OCI-LY1 (cell line): ENCODE results near the gene RPGRIP1L.

Experiments
- H2AFZ ChIP-seq: fragments of 200-600 bp; sonication (generic), shearing (Covaris generic); 2 replicates; pipeline ENCODE4 v1.6.0; 2014; ENCODE audit warnings: antibody characterized with exemption, mild to moderate bottlenecking, low read length
- H3F3A ChIP-seq: fragments of 200-600 bp; sonication (generic), shearing (Covaris generic); 2 replicates; pipeline ENCODE4 v1.6.0; 2014; ENCODE audit warnings: mild to moderate bottlenecking, antibody characterized with exemption, low read length, moderate library complexity; ENCODE audit not compliant: insufficient read depth
- H3K27ac ChIP-seq: fragments of 200-600 bp; sonication (generic); 2 replicates; pipeline ENCODE4 v1.5.1; 2014; ENCODE audit warnings: low read length, mixed run types, mild to moderate bottlenecking, low read depth; ENCODE audit not compliant: poor library complexity, severe bottlenecking
- H3K27me3 ChIP-seq: fragments of 200-600 bp; sonication (generic); 2 replicates; pipeline ENCODE4 v1.6.0; 2014; ENCODE audit warnings: antibody characterized with exemption, mild to moderate bottlenecking, low read length, moderate library complexity; ENCODE audit not compliant: insufficient read depth
- H3K36me3 ChIP-seq: fragments of 200-600 bp; sonication (generic); 2 replicates; pipeline ENCODE4 v1.6.1; 2014; ENCODE audit warnings: mild to moderate bottlenecking, antibody characterized with exemption, low read length, moderate library complexity, mixed read lengths; ENCODE audit not compliant: insufficient read depth
- H3K4me1 ChIP-seq: fragments of 200-600 bp; sonication (generic); 2 replicates; pipeline ENCODE4 v1.5.1; 2014; ENCODE audit warnings: mild to moderate bottlenecking, low read length, moderate library complexity; ENCODE audit not compliant: insufficient read depth, severe bottlenecking
- H3K4me2 ChIP-seq: fragments of 200-600 bp; sonication (generic), shearing (Covaris generic); 2 replicates; pipeline ENCODE4 v1.6.1; 2014; ENCODE audit warnings: low read length
- H3K4me3 ChIP-seq: fragments of 200-600 bp; sonication (generic); 2 replicates; pipeline ENCODE4 v1.5.1; 2014; ENCODE audit warnings: low read length, low read depth, mild to moderate bottlenecking, mixed read lengths; ENCODE audit not compliant: poor library complexity, severe bottlenecking
- H3K79me2 ChIP-seq: fragments of 200-600 bp; shearing (Covaris generic); 2 replicates; pipeline ENCODE4 v1.6.1; 2016; ENCODE audit warnings: mixed run types, low read length, mixed read lengths; ENCODE audit not compliant: insufficient read depth
- H3K9ac ChIP-seq: fragments of 200-600 bp; sonication (generic), shearing (Covaris generic); 2 replicates; pipeline ENCODE4 v1.6.1; 2014; ENCODE audit warnings: mild to moderate bottlenecking, low read length, mixed read lengths
- H3K9me2 ChIP-seq: fragments of 200-600 bp; sonication (generic), shearing (Covaris generic); 2 replicates; pipeline ENCODE4 v1.6.1; 2014; ENCODE audit warnings: low read depth, mild to moderate bottlenecking, low read length, mixed read lengths
- H3K9me3 ChIP-seq: fragments of 200-600 bp; shearing (Covaris generic); 2 replicates; pipeline ENCODE4 v1.6.1; 2014; ENCODE audit warnings: low read length, mixed read lengths
- H4K20me1 ChIP-seq: fragments of 200-600 bp; sonication (generic), shearing (Covaris generic); 2 replicates; pipeline ENCODE4 v1.6.0; 2016; ENCODE audit warnings: mild to moderate bottlenecking, low read length; ENCODE audit not compliant: insufficient read depth
- CTCF ChIP-seq: fragments of 200-600 bp; sonication (generic), shearing (Covaris generic); IDR thresholded peaks from 2 replicates; pipeline ENCODE4 v1.5.1; 2017; ENCODE audit warnings: mild to moderate bottlenecking, antibody characterized with exemption, low read length, moderate library complexity, mixed read lengths
- EZH2 ChIP-seq: fragments of 200-600 bp; sonication (generic), shearing (Covaris generic); IDR thresholded peaks from 2 replicates; pipeline ENCODE4 v1.8.0; 2017; ENCODE audit warnings: borderline replicate concordance, mixed run types, mild to moderate bottlenecking, antibody characterized with exemption, low read length, moderate library complexity, mixed read lengths

The RPGRIP1L gene

GRCh38 chr16:53693320-53693719, 10.3 kb downstream of the RPGRIP1L start:
- no peak overlapping the region for H3K4me3 ChIP-seq
- TF ChIP-seq CTCF (no peak), EZH2 (no peak)
- no peaks in the 10 kb centered on the region for H3K4me1 ChIP-seq

GRCh38 chr16:53692146-53692545, 11.5 kb downstream of the RPGRIP1L start:
- Histone ChIP-seq H3K79me2 (no peaks in the 10 kb centered on the region), H3K4me2 (no peak overlapping the region), H3K27ac (no peak overlapping the region), H3K4me1 (no peaks in the 10 kb centered on the region), H3K4me3 (no peak overlapping the region), H3K27me3 (no peaks in the 10 kb centered on the region), H4K20me1 (no peaks in the 10 kb centered on the region), H3K9me3 (no peaks in the 10 kb centered on the region), H3K9me2 (no peaks in the 10 kb centered on the region), H3K9ac (no peak overlapping the region), H3K36me3 (peaks cover 4% of the 10 kb centered on the region; the same call in 1 of the 2 replicates), H2AFZ (no peak overlapping the region), H3F3A (no peaks in the 10 kb centered on the region)
- TF ChIP-seq EZH2: no peak
- peak; percentile 48 for TF ChIP-seq CTCF

More at GRCh38 chr16:53693320-53693719, 10.3 kb downstream of the RPGRIP1L start:
- Histone ChIP-seq H3K4me2 (no peak overlapping the region), H3K9me2 (no peaks in the 10 kb centered on the region), H3K27ac (no peak overlapping the region), H3F3A (no peaks in the 10 kb centered on the region), H3K9ac (no peak overlapping the region), H3K27me3 (no peaks in the 10 kb centered on the region), H3K9me3 (no peaks in the 10 kb centered on the region), H4K20me1 (no peaks in the 10 kb centered on the region), H2AFZ (no peak overlapping the region), H3K79me2 (no peaks in the 10 kb centered on the region), H3K36me3 (peaks cover 4% of the 10 kb centered on the region; the same call in 1 of the 2 replicates)

- H3K4me1 ChIP-seq: no peaks in the 10 kb centered on the region
- no peaks in the 10 kb centered on the region for H3K79me2 ChIP-seq
- H4K20me1 ChIP-seq: no peaks in the 10 kb centered on the region
- no peaks in the 10 kb centered on the region for H3F3A ChIP-seq
- no peak overlapping the region for H3K4me2 ChIP-seq
- TF ChIP-seq EZH2: no peak
- no peak for TF ChIP-seq CTCF
- H3K9me2 ChIP-seq: no peaks in the 10 kb centered on the region
- no peaks in the 10 kb centered on the region for H3K9me3 ChIP-seq
- 0 out of 2 replicates have a peak, but pooled peaks cover 4% of the 10 kb centered on the region for H3K36me3 ChIP-seq
- no peaks in the 10 kb centered on the region for H3K27me3 ChIP-seq
- no peak overlapping the region for H3K9ac ChIP-seq
- no peak overlapping the region for H3K4me3 ChIP-seq
- H2AFZ ChIP-seq: no peak overlapping the region
- H3K27ac ChIP-seq: no peak overlapping the region
Observed at GRCh38 chr16:53690771-53691170, 12.9 kb downstream of the RPGRIP1L start.
